GM21786 (cell line): Measurements from ENCODE around the gene DHRS4L2.
"Not testable (repeated sequence)": the region's sequence is repeated elsewhere in the genome, so short reads cannot be mapped to it uniquely, and the experiment has no call there.

Experiments used
- ATAC-seq: cut with Tn5 transposase; IDR thresholded peaks from one replicate; pipeline ENCODE4 v1.9.1; 2021; ENCODE audit not compliant: unreplicated experiment

The DHRS4L2 gene

DNA sequence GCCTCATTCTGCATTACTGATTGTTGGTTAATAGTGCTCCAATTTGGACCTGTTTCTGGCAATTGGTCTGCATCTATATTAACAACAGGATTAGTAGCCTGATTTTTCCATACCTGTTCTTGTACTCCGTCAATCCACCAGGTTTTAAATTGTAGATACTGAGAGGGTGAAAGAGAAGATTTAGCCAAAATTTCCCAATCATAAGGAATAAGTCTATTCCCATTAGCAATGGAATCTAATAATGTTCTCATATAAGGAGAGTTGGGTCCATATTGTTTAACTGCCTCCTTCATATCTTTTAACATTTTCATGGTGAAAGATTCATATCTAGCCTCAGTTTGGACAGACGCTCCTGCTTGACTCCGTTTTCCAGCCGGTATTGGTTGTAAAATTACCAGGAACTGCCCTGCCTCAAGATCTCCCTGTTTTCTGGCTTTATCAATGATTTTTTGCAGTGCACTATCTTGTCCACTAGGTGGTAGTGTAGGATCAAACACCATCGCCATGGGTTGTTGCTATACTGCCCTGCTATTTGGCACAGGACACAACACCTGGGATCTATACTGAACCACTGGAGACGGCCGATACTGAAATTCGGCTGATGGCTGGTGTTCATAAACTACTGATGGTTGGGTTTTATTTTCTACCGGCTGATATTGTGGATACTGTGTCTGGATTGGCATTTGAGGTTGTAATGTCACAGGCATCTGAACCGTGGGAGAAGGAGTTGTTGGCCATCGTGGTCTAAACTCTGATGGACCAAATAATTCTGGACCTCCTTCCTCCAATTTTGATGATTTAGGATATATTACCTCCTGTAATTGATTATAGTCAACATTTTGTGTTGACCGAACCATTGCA is 25.2 kb downstream of the DHRS4L2 start:
- no peak for ATAC-seq

DNA sequence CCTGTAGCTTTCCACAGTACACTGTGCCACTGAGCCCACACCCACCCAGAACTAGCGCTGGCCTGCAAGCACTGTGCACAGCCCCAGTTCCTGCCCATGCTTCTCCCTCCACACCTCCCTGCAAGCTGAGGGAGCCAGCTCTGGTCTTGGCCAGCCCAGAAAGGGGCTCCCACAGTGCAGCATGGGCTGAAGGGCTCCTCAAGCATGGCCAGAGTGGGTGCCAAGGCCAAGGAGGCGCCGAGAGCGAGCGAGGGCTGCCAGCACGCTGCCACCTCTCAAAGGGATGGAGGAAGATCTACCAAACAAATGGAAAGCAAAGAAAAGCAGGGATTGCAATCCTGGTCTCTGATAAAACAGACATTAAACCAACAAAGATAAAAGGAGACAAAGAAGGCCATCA is 27.0 kb downstream of the DHRS4L2 start:
- ATAC-seq = not testable (repeated sequence)

DNA sequence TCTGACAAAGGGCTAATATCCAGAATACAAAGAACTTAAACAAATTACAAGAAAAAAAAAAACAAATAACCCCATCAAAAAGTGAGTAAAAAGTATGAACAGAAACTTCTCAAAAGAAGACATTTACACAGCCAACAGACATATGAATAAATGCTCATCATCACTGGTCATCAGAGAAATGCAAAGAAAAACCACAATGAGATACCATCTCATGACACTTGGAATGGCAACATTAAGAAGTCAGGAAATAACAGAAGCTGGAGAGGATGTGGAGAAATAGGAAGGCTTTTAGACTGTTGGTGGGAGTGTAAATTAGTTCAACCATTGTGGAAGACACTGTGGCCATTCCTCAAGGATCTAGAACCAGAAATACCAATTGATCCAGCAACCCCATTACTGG is 30.2 kb downstream of the DHRS4L2 start:
- ATAC-seq = not testable (repeated sequence)

DNA sequence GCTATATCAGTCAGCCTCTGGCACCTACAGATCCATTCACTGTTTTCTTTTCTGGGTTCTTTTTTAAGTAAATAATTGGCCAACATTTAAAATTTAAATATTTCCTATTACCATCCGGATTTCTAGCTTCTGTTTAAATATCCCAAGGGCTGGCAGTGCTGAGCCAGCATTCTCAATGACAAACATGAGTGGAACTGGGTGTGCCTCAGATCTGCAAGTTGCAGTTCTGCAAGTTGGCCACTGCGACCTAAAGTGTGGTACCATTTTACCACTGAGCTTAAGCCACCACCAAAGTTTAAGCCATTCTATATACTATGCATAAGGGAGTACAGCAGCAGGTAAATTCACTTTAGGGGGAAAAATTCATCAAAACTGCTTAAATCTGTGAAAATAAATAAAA is 31.2 kb downstream of the DHRS4L2 start:
- ATAC-seq = not testable (repeated sequence)

DNA sequence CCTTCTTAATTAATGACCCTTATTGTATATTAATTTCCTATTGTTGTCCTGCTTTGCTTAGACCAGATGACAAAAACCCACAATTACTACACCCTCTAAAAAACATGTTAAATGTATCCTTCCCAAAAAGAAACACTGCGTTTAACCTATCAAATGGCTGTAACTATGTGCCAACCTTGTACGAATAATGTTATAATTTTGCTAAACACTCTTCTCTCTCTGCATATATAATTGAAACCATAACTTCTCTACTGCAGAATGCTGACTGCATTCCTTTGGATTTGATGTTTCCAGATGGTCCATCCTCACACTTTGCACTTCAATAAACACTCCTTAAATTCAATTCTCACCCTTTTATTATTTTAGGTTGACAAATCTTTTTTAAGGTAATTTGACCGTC is 31.8 kb downstream of the DHRS4L2 start:
- ATAC-seq = not testable (repeated sequence)

DNA sequence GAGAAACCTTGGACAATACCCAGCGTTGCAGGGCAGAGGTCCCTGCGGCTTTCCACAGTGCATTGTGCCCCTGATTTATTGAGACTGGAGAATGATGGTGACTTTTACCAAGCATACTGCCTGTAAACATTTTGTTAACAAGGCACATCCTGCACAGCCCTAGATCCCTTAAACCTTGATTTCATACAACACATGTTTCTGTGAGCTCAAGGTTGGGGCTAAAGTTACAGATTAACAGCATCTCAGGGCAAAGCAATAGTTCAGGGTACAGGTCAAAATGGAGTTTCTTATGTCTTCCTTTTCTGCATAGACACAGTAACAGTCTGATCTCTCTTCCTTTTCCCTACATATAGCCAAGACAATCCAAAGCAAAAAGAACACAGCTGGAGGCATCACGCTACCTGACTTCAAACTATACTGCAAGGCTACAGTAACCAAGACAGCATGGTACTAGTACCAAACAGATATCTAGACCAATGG is 36.2 kb downstream of the DHRS4L2 start:
- not testable (repeated sequence) for ATAC-seq

DNA sequence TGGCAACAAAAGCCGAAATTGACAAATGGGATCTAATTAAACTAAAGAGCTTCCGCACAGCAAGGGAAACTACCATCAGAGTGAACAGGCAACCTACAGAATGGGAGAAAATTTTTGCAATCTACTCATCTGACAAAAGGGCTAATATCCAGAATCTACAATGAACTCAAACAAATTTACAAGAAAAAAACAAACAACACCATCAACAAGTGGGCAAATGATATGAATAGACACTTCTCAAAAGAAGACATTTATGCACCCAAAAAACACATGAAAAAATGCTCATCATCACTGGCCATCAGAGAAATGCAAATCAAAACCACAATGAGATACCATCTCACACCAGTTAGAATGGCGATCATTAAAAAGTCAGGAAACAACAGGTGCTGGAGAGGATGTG is 41.0 kb downstream of the DHRS4L2 start:
- ATAC-seq = not testable (repeated sequence)

DNA sequence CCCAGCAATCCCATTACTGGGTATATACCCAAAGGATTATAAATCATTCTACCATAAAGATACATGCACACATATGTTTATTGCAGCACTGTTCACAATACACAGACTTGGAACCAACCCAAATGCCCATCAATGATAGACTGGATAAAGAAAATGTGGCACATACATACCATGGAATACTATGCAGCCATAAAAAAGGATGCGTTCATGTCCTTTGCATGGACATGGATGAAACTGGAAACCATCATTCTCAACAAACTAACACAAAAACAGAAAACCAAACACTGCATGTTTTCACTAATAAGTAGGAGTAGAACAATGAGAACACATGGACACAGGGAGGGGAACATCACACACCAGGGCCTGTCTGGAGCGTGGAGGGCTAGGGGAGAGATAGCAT is 42.6 kb downstream of the DHRS4L2 start:
- ATAC-seq = not testable (repeated sequence)

DNA sequence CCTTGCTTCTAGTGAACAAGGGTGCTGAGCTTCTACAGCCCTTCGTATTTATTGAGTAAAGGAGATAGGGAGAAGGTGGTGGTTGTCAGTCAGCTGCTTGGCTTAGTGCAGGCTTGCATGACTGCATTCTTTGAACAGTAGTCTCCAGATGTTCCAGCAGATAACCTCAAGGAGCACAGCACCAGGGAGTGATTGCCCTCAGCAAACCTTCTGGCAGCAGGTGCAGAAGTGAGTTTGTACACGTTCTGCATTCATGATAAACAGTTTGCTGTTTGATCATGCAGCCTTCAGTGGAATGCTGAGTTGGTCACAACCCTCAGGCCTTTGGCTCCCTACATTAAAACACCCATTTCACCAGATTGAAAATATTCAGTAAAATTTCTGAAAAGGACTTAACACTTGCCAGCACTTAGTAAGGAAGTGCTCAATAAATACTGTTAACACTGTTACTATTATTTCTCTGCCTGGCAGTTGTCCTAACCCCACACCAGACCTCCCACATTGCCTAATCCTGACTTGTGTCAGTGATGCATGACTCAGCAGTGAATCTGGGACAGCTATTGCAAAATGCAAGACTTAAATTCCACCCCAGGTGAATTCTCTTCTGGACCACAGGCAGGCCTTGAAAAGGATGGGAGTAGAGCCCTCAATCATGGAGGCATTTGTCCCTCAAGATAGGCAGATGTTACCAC is 44.1 kb downstream of the DHRS4L2 start:
- no peak for ATAC-seq

DNA sequence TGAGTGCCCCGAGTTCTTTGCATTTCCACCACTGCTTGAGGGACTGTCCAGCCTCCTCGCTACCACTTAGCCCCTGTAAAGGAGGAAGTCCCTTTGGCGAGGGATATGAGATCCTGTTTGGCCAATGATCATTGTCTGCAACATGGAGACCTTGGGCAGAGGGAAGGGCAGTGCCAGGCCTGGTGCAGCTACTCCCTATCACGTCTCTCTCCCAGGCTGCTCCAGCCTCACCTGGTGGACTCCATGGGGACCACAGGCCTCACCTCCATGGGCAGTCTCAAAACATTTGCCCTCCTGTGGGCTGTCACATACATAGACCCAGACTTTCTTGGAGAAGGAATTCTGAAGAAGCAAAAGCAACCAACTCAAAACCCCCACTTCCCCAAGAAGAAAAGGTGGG is 47.0 kb downstream of the DHRS4L2 start:
- peak; percentile 4 for ATAC-seq

DNA sequence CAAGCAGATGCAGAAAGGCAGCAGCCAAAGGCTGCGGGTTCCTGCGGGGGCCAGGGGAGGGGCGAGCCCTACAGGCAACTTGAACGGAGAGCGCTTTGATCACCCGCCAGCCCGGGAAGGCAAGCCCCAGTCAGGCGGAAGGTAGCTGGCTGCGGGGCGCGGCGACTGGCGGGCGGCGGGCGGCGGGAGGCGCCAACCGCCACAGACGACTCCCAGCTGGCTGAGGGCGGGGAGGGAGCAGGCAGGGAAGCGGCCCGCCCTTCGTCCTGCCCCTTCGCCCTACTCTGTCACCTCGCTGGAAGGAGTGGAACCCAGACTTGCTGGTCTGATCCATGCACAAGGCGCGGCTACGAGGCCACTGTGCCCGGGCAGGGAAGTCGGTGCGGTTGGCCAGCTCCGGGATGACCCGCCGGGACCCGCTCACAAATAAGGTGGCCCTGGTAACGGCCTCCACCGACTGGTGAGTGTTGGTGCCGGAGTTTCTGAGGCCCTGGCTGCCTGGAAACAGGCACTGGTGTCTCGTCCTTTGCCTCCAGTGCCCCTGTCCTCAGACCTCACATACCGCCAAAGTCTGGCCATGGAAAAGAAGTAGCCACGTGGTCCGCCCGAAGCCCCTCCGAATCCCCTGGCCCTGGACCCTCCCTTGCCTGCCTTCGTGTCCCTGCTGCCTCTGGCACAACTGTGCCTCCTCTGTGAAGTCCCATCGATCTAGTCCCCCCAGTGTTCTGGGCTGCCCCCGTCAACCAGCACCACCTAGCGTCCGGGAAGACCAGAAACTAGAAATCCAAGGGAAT is 47.6 kb downstream of the DHRS4L2 start:
- peak; percentile 59 for ATAC-seq

DNA sequence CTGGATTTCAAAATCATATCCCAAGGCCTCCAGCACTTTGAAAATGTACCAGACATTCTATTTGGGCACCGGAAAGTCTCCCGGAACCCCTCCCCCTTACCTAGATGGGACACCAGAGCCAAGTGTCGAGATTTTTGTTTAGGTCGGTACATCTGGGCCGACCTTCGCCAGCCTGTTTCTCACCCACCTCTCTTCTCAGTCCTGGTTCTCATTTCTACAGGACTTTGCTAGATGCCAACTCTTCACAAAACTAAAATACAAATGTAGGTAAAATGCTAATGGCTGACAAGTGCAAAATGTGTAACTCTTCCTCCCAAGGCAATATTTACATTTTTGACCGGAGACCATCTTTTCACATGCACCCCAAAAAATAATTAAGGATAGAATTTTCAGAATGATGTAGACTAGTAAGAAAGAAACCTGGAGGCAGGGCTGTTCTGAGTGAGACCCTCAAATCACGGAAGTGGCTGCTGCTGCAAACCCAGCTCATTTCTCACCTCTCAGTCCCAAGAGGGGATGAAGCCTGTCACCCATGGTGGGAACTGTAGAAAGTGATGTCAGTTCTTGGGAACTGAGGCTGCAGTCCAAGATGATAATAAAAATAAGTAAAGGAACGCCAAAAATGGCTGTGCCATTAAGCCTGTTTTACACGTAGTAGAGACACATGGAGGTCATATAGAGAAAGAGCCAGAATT is 48.4 kb downstream of the DHRS4L2 start:
- ATAC-seq = peak; percentile 4

DNA sequence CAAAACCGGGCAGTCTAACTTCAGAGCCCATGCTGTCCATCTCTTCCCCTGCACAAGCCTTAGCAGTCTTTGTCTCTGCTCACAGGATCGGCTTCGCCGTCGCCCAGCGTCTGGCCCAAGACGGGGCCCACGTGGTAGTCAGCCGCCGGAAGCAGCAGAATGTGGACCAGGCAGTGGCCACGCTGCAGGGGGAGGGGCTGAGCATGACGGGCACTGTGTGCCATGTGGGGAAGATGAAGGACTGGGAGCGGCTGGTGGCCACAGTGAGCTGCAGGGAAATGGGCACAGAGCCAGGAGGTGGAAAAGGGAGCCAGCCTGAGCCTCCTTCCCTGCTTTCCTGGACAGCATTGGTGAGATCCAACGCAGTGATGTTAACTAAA is 48.9 kb downstream of the DHRS4L2 start:
- no peak for ATAC-seq

DNA sequence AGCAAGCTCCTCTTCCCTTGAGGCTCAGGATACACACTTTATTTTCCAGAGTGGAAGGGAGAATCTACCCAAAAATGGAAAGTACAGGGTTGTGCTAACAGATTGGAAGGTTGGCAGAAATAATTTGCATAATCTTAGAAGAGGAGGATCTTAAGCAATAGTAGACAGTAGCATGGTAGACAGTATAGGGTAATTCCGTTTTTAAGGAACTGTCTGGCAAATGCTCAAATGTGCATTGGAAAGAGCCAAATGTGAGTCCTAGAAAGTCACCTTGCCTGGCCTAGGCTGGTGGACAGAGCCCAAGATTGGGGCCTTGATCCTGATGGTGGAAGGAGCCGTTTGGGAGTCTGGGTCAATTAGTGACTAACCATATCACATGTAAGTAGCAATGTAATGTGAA is 50.0 kb downstream of the DHRS4L2 start:
- no peak for ATAC-seq

DNA sequence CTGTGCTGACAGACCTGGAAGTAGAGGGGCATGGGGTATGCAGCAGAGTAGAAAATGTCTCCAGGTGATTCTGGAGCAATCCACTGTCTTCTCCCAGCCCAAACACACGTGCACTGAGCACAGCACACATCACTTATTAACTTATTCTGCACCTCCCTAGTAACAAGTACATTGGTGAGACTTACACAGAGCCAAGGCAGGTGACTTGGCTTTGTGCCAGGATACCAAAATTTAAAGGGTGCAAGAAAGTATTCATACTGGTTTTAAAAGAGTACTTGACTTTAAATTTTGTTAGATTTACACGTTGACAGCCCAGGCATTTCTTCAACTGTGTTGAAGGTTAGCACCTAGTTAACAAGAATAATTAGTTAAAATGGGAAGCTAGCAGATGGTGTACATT is 52.0 kb downstream of the DHRS4L2 start:
- no peak for ATAC-seq

DNA sequence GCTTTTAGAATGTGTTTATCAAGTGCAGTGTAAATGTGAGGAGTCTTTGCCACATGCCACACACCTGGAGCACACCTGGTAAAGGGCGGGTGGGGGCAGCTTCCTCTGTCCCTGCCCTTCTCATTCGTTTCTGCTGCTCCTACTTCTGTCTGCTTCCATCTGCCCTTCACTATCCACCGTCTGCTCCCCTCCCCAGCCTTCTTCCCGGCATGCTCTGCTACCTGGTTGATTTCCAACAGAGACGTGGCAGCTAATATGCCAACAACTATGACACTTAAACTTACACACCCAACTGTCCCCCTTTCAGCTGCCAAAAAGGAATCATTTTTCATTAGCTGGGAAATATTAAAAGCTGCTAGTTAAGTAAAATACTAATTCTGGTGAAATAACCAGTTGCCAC is 54.0 kb downstream of the DHRS4L2 start:
- ATAC-seq = no peak

DNA sequence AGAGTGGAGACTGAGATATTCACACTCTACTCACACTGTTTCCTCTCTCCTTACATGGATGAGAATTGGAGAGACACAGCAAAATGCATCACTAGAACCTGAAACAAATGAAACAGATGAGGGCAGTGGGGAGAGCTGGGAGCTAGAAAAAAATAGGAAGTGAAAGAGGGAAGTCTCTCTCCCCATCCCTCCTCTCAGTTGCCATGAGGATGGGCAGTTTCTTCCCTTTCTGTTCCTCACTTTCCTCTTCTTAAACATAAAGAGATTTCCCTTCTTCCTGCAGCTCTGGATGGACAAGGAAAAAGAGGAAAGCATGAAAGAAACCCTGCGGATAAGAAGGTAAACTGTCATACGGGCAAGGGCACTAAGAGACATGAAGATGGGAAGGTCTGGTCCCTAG is 60.3 kb downstream of the DHRS4L2 start:
- not testable (repeated sequence) for ATAC-seq

DNA sequence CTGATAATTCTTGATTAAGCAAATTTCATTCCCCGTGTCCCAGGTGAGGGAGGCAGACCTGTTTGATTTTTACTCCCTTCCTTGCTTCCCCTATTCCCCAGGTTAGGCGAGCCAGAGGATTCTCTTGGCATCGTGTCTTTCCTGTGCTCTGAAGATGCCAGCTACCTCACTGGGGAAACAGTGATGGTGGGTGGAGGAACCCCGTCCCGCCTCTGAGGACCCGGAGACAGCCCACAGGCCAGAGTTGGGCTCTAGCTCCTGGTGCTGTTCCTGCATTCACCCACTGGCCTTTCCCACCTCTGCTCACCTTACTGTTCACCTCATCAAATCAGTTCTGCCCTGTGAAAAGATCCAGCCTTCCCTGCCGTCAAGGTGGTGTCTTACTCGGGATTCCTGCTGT is 62.0 kb downstream of the DHRS4L2 start:
- ATAC-seq = not testable (repeated sequence)

DNA sequence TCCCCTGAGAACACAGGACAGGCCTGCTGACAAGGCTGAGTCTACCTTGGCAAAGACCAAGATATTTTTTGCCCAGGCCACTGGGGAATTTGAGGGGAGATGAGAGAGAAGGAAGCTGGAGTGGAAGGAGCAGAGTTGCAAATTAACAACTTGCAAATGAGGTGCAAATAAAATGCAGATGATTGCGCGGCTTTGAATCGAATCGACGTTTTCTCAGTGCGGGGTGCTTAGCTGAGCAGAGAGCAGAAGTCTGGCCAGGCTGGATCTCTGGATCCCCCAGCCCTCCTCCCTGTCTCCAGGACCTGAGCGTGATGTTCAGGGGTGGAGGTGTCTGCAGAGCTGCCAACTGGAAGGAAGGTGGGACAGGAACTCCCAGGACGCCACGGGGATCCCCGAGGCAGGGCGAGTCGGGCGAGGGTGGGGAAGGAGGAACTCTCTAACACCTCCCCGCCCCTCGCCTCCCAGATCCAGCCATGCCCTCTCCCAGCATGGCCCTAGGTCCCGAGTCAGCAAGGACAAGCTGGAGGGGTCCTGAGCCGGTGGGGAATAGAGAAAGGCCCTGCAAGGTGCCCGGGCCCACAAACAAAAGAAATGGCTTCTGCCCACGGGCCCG is 62.6 kb downstream of the DHRS4L2 start:
- ATAC-seq = peak; percentile 2
